Fibroblast of pulmonary artery (primary cell): Measurements from ENCODE around the gene TIAM2.

Experiments
- DNase-seq: peaks from one replicate; pipeline ENCODE4 v3.0.0-alpha.2; 2010; ENCODE audit warnings: low read depth
- H3K4me3 ChIP-seq: replicated peaks from 2 replicates; pipeline ENCODE4 v1.5.1; 2011; ENCODE audit warnings: low read depth, mild to moderate bottlenecking, control low read depth, low read length, moderate library complexity
- CTCF ChIP-seq: IDR thresholded peaks from 2 replicates; pipeline ENCODE4 v1.5.1; 2011; ENCODE audit warnings: mild to moderate bottlenecking, control low read depth, low read length, inconsistent platforms; ENCODE audit errors: missing control alignments

The TIAM2 gene

GRCh38 chr6:155259897-155260296 is 264.8 kb downstream of the TIAM2 start:
- no peak for TF ChIP-seq CTCF
- no peak overlapping the region for H3K4me3 ChIP-seq
- no peak for DNase-seq

GRCh38 chr6:155260686-155261085 is 265.6 kb downstream of the TIAM2 start:
- no peak for TF ChIP-seq CTCF
- no peak overlapping the region for H3K4me3 ChIP-seq
- no peak for DNase-seq

- no peak for TF ChIP-seq CTCF
- no peak overlapping the region for H3K4me3 ChIP-seq
- no peak for DNase-seq
Observed at GRCh38 chr6:155261111-155261900, 266.2 kb downstream of the TIAM2 start.

- no peak for DNase-seq
- no peak overlapping the region for H3K4me3 ChIP-seq
- no peak for TF ChIP-seq CTCF
Observed at GRCh38 chr6:155262655-155263054, 267.5 kb downstream of the TIAM2 start.

GRCh38 chr6:155263373-155264063 is 268.4 kb downstream of the TIAM2 start, which contains the start of gene CLDN20:
CLDN20 (plus strand) TSS chr6:155264013; CDS start chr6:155275720, 11,707 bp downstream.
- no peak within 1 kb of the TSS for H3K4me3 ChIP-seq

GRCh38 chr6:155264693-155265320 is 269.7 kb downstream of the TIAM2 start:
- no peak overlapping the region for H3K4me3 ChIP-seq
- no peak for TF ChIP-seq CTCF
- DNase-seq = no peak

More at GRCh38 chr6:155263373-155264063, 268.4 kb downstream of the TIAM2 start, which contains the start of gene CLDN20:
- no peak for DNase-seq
- TF ChIP-seq CTCF = no peak
